Transverse colon (tissue), 4 donors: ENCODE data around the gene PRKCQ. TPM values are rescaled to one million over a fixed set of nuclear protein-coding genes. Genes with fewer than 3 reads are reported as not detected.

Source experiments
- DNase-seq: peaks from one replicate; pipeline ENCODE4 v3.0.0-alpha.2; 2019
- H3K27ac ChIP-seq, 4 donors: fragments of 200-600 bp; sonication (generic); 2 replicates each; pipeline ENCODE4 v1.5.1; 2016 to 2018; ENCODE audit warnings: inconsistent platforms in 4 of 4
- H3K27me3 ChIP-seq: fragments of 200-600 bp; sonication (generic); 2 replicates; pipeline ENCODE4 v1.5.1; 2017; ENCODE audit warnings: inconsistent platforms
- H3K36me3 ChIP-seq, 4 donors: fragments of 200-600 bp; sonication (generic); 2 replicates each; pipeline ENCODE4 v1.5.1; 2017 to 2019; ENCODE audit warnings: inconsistent platforms in 4 of 4
- H3K4me1 ChIP-seq, 4 donors: fragments of 200-600 bp; sonication (generic); 2 replicates each; pipeline ENCODE4 v1.5.1; 2017 to 2020; ENCODE audit warnings: inconsistent platforms in 4 of 4
- H3K4me3 ChIP-seq, 4 donors: fragments of 200-600 bp; sonication (generic); 1 replicate in 1 of 4; 2 replicates in 3 of 4; pipeline versions ENCODE4 v1.5.1 to v1.6.1; 2017 to 2019; ENCODE audit warnings: inconsistent platforms in 4 of 4
- H3K9me3 ChIP-seq, 2 donors: fragments of 200-600 bp; sonication (generic); 2 replicates each; pipeline ENCODE4 v1.5.1; 2017 to 2019; ENCODE audit warnings: inconsistent platforms in 2 of 2
- EP300 ChIP-seq: sonication (generic); formaldehyde crosslinking; IDR thresholded peaks from one replicate; pipeline ENCODE4 v1.6.1; 2017; ENCODE audit warnings: antibody characterized with exemption, low read depth
- POLR2A ChIP-seq: fragments of 450-650 bp; IDR thresholded peaks from one replicate; pipeline ENCODE4 v1.6.1; 2016; ENCODE audit warnings: antibody characterized with exemption, mild to moderate bottlenecking, moderate library complexity
- POLR2AphosphoS5 ChIP-seq, 3 donors: sonication (generic); formaldehyde crosslinking; IDR thresholded peaks; one replicate each; pipeline ENCODE4 v1.6.1; 2016; ENCODE audit warnings: antibody characterized with exemption in 3 of 3
- WGBS, 2 donors: methylation state at CpG; one replicate each; pipeline ENCODE4 v1.1.5; 2018; ENCODE audit warnings: low coverage in 1 of 2; 5-methylcytosine and 5-hydroxymethylcytosine counted together
- in situ Hi-C, 4 donors: fragments of 200-750 bp; cut with MboI; loops; one replicate each; pipeline versions ENCODE4 v1.15.0 to v1.15.1; 2017; ENCODE audit warnings: low sequenced_read_pairs in 3 of 4, low pct_ligation_motif_present in 1 of 4, low pct_unique_long_range_greater_than_20kb in 1 of 4
- intact Hi-C: fragments of 100-400 bp; cut with DNase I; formaldehyde crosslinking; loops from one replicate; pipeline ENCODE4 v1.15.1; 2023; ENCODE audit warnings: low total_unique reads
- total RNA-seq, 4 donors: library from RNA; depleted of rRNA; stranded (reverse); fragments of >200 nt; gene quantifications; one replicate each; pipeline ENCODE4 v1.1.0, GENCODE V29; 2016
- TF ChIP-seq, protein P1 (sequence below), 5 experiments: fragments of 200-600 bp in 3 of 5; fragments of 450-650 bp in 2 of 5; sonication (generic) in 3 of 5; IDR thresholded peaks; 1 replicate in 2 of 5; 2 replicates in 3 of 5; pipeline ENCODE4 v1.5.1; 2016 to 2017; ENCODE audit warnings: antibody characterized with exemption in 5 of 5, inconsistent platforms in 3 of 5, mild to moderate bottlenecking in 2 of 5, moderate library complexity in 1 of 5

The PRKCQ gene
- total RNA-seq, 4 donors from 2014 or later: 0.60 to 2.7 (median 1.2) TPM

DNA sequence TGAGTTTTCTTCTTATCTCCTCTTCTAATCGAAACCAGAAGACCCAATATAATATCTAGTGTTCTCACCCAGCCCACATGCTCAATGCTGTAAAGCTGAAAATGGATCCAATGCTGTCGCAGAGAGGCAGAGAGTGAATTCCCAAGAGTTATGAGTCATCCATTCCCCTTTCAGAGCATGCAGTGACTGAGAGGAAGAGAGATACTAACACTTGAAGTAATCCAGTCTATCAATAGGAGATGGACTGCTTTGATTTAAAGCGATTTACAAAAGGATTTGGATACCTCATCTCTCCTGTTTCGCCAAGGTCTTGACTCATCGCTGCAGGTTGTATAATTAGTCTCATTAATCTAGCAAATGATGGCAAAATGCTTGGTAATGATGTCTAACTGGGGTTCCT is 41.5 kb upstream of the PRKCQ start:
- H3K4me1 ChIP-seq: no peaks in the 10 kb centered on the region
- intact Hi-C loops: no loop called here
- WGBS, 2 donors: 53 to 82% methylated on average over 5 of the region's 5 CpGs
- no peaks in the 10 kb centered on the region for H3K36me3 ChIP-seq
- DNase-seq: no peak
- H3K27ac ChIP-seq: no peak overlapping the region
- no peak for TF ChIP-seq EP300
- TF ChIP-seq, protein P1, sequence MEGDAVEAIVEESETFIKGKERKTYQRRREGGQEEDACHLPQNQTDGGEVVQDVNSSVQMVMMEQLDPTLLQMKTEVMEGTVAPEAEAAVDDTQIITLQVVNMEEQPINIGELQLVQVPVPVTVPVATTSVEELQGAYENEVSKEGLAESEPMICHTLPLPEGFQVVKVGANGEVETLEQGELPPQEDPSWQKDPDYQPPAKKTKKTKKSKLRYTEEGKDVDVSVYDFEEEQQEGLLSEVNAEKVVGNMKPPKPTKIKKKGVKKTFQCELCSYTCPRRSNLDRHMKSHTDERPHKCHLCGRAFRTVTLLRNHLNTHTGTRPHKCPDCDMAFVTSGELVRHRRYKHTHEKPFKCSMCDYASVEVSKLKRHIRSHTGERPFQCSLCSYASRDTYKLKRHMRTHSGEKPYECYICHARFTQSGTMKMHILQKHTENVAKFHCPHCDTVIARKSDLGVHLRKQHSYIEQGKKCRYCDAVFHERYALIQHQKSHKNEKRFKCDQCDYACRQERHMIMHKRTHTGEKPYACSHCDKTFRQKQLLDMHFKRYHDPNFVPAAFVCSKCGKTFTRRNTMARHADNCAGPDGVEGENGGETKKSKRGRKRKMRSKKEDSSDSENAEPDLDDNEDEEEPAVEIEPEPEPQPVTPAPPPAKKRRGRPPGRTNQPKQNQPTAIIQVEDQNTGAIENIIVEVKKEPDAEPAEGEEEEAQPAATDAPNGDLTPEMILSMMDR (IDR thresholded peaks at IDR 0.05): no peak
- no peak for TF ChIP-seq POLR2A
- no peak for TF ChIP-seq POLR2AphosphoS5 (IDR thresholded peaks at IDR 0.05)
- no peaks in the 10 kb centered on the region for H3K9me3 ChIP-seq
- H3K27me3 ChIP-seq: no peaks in the 10 kb centered on the region
- H3K4me3 ChIP-seq: no peak overlapping the region
- in situ Hi-C loops: no loop called here

DNA sequence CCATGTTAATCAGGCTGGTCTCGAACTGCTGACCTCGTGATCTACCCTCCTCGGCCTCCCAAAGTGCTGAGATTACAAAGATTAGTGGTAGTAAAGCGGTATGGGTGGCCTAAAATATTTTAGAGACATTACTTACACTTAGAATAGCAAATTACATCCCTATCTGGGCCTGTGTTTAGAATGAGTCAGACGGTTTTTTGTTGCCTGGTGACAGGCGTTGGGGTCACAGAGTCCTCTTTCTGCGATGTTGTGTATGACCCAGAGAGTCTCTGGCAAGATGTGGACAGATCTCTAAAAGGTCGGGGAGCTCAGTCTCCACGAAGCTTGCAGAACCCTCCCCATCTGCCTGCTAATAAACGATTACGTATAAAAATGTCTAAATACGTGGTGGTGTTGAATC is 39.6 kb upstream of the PRKCQ start:
- Histone ChIP-seq H3K27ac (no peak overlapping the region), H3K4me3 (no peak overlapping the region), H3K4me1 (no peaks in the 10 kb centered on the region), H3K36me3 (no peaks in the 10 kb centered on the region), H3K9me3 (no peaks in the 10 kb centered on the region), H3K27me3 (no peaks in the 10 kb centered on the region)
- DNase-seq: no peak
- in situ Hi-C loops (no loop called here), intact Hi-C loops (no loop called here)
- 74 to 78% methylated on average over 3 to 12 of the region's 12 CpGs for WGBS, 2 donors
- TF ChIP-seq EP300 (no peak), POLR2AphosphoS5 (IDR thresholded peaks at IDR 0.05) (no peak), POLR2A (no peak)
- TF ChIP-seq, protein P1 (IDR thresholded peaks at IDR 0.05): no peak

DNA sequence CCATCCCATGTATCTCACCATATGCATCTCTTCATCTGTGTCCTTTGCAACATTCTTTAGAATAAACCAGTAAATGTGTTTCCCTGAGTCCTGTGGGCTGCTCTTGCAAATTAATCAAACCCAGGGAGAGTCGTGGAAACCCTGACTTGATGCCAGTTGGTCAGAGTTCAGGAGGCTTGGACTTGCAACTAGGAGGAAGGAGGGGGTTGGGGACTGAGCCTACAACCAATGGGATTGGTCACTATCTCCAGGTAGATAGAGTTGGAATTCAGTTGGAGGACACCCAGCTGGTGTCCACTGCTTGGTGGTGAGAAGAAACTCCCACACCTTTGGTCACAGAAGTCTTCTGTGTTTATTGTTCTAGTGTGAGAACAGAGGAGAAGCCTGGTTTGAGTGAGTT is 38.3 kb upstream of the PRKCQ start:
- in situ Hi-C loops (no loop called here), intact Hi-C loops (no loop called here)
- 4% methylated on average over 1 of the region's 1 CpG; no CpG with 5 or more reads in 1 of the 2 donors for WGBS, 2 donors
- DNase-seq: no peak
- no peaks in the 10 kb centered on the region for H3K36me3 ChIP-seq
- no peak overlapping the region for H3K4me3 ChIP-seq
- no peaks in the 10 kb centered on the region for H3K4me1 ChIP-seq
- TF ChIP-seq EP300 (no peak), POLR2AphosphoS5 (IDR thresholded peaks at IDR 0.05) (no peak), POLR2A (no peak)
- TF ChIP-seq, protein P1 (IDR thresholded peaks at IDR 0.05): no peak
- H3K27me3 ChIP-seq: no peaks in the 10 kb centered on the region
- no peak overlapping the region for H3K27ac ChIP-seq
- H3K9me3 ChIP-seq: no peaks in the 10 kb centered on the region

DNA sequence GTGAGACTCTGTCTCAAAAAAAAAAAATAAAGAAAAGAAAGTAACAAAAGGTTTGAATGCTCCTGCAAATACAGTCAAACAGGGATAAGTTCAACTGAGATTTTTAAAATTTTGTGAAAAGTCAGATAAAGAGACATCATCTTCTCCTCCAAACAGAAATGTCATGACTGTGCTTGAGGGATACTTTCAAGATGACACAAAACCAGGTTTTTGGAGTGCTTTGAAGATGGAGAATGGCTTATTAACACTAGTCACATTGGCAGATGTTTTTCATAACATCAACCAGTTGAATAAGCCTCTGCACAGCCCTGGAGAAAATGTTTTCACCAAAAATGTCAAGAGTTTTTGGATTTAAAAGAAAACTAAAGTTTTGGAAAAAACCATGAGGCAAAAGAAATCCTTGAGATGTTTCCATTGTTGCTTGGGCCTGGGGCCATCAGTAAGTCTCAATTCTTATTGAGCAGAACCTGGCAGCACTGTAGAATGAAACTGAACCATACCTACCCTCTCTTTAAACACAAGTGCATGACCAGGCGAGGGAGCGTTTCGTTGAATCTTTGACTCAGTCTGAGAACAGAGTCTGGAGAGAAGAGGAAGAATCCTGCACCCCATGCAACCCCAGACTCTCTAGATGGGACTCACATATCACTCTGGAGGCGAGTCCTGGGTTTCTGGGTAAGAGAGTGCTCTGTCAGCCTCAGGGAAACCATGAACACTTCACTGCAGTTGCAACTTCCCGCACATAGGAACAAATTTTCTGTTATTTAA is 37.4 kb upstream of the PRKCQ start:
- TF ChIP-seq, protein P1 (IDR thresholded peaks at IDR 0.05): no peak
- TF ChIP-seq POLR2A (no peak), POLR2AphosphoS5 (IDR thresholded peaks at IDR 0.05) (no peak), EP300 (no peak)
- no peak overlapping the region for H3K27ac ChIP-seq
- H3K4me1 ChIP-seq: no peaks in the 10 kb centered on the region
- no peak for DNase-seq
- 86 to 96% methylated on average over 4 to 5 of the region's 5 CpGs for WGBS, 2 donors
- in situ Hi-C loops (no loop called here), intact Hi-C loops (no loop called here)
- H3K27me3 ChIP-seq: no peaks in the 10 kb centered on the region
- no peak overlapping the region for H3K4me3 ChIP-seq
- no peaks in the 10 kb centered on the region for H3K9me3 ChIP-seq
- no peaks in the 10 kb centered on the region for H3K36me3 ChIP-seq
